NB4 (cell line): ENCODE data around the gene SIX1.

ENCODE experiments used
- DNase-seq: peaks from one replicate; pipeline ENCODE4 v3.0.0; 2010; ENCODE audit warnings: low read depth
- H3K4me3 ChIP-seq: one replicate; pipeline ENCODE4 v1.5.1; 2011; ENCODE audit warnings: mild to moderate bottlenecking, low read depth, low read length, moderate library complexity
- CTCF ChIP-seq: IDR thresholded peaks from one replicate; pipeline ENCODE4 v1.5.1; 2012; ENCODE audit warnings: low read depth, low read length
- MAX ChIP-seq: IDR thresholded peaks from 2 replicates; pipeline ENCODE4 v1.6.1; 2011; ENCODE audit warnings: low read depth, low read length
- MYC ChIP-seq: IDR thresholded peaks from 2 replicates; pipeline ENCODE4 v1.6.1; 2011; ENCODE audit warnings: low read depth, low read length
- POLR2A ChIP-seq: IDR thresholded peaks from 2 replicates; pipeline ENCODE4 v1.6.1; 2011; ENCODE audit warnings: mild to moderate bottlenecking; ENCODE audit not compliant: insufficient read length; ENCODE audit errors: extremely low read depth

SIX1 gene

GRCh38 chr14:60644666-60645065 lies 4.6 kb downstream of the SIX1 start:
- TF ChIP-seq MYC (no peak), CTCF (no peak), MAX (no peak), POLR2A (no peak)
- H3K4me3 ChIP-seq: no peak overlapping the region
- DNase-seq: no peak

- no peak overlapping the region for H3K4me3 ChIP-seq
- no peak for TF ChIP-seq CTCF
- no peak for TF ChIP-seq MAX
- no peak for TF ChIP-seq MYC
- TF ChIP-seq POLR2A: no peak
- DNase-seq: no peak
These were observed 5.6 kb downstream of the SIX1 start for GRCh38 chr14:60643463-60644314.

- H3K4me3 ChIP-seq: no peak overlapping the region
- DNase-seq: no peak
- TF ChIP-seq MYC (no peak), POLR2A (no peak), CTCF (no peak), MAX (no peak)
These were observed 6.2 kb downstream of the SIX1 start for GRCh38 chr14:60643141-60643462.

GRCh38 chr14:60642270-60643140 lies 6.8 kb downstream of the SIX1 start:
- DNase-seq: no peak
- TF ChIP-seq MAX (no peak), CTCF (no peak)
- H3K4me3 ChIP-seq: no peak overlapping the region

- H3K4me3 ChIP-seq: no peak overlapping the region
- TF ChIP-seq CTCF (no peak), POLR2A (no peak), MAX (no peak), MYC (no peak)
- DNase-seq: no peak
These were observed 7.5 kb downstream of the SIX1 start for GRCh38 chr14:60641742-60642269.
